Stimulated activated memory B cell treated with anti-CD40 and anti-IgM and Interleukin-4, amounts not matched to agents 10 μg/mL and 1 μg/mL and 100 μg/mL, for 72 hours (primary cell): ENCODE results near the gene SMG6.
A peak's percentile ranks its signal among the peaks of the same experiment; 100 is the strongest.

Experiments used
- ATAC-seq: fragments of 150-1000 bp; cut with Tn5 transposase; 2 replicates; pipeline ENCODE4 v1.10.0; 2021
- H3K27ac Mint-ChIP-seq: one replicate; pipeline ENCODE4 v1.8.0; 2022; ENCODE audit warnings: mild to moderate bottlenecking, mixed read lengths
- H3K27me3 Mint-ChIP-seq: one replicate; pipeline ENCODE4 v1.8.0; 2022; ENCODE audit warnings: mixed read lengths
- H3K36me3 Mint-ChIP-seq: one replicate; pipeline ENCODE4 v1.8.0; 2022; ENCODE audit warnings: mixed read lengths
- H3K4me1 Mint-ChIP-seq: one replicate; pipeline ENCODE4 v1.8.0; 2022; ENCODE audit warnings: mixed read lengths
- H3K4me3 Mint-ChIP-seq: one replicate; pipeline ENCODE4 v1.8.0; 2022; ENCODE audit warnings: mild to moderate bottlenecking, moderate library complexity, mixed read lengths
- H3K9me3 Mint-ChIP-seq: one replicate; pipeline ENCODE4 v1.8.0; 2022; ENCODE audit warnings: mixed read lengths

SMG6 gene

DNA sequence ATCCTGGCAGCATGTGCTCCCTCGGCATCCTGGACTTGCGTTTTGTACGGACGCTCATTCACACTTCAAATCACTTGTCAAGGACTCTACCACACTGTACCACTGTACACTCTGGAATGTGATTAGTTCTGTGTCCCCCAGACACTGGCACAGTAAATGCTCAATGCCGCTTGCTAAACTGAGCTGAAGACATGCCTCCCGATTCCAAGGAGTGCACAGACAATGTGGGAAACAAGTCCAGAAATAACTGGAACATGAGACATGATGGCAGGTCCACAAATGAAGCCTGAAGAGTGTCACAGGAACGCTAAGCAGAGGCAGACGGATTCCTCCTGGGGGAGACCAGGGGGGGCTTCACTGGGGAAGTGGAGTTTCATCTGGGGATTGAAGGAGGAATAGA lies 226.5 kb downstream of the SMG6 start:
- ATAC-seq, result no peak

DNA sequence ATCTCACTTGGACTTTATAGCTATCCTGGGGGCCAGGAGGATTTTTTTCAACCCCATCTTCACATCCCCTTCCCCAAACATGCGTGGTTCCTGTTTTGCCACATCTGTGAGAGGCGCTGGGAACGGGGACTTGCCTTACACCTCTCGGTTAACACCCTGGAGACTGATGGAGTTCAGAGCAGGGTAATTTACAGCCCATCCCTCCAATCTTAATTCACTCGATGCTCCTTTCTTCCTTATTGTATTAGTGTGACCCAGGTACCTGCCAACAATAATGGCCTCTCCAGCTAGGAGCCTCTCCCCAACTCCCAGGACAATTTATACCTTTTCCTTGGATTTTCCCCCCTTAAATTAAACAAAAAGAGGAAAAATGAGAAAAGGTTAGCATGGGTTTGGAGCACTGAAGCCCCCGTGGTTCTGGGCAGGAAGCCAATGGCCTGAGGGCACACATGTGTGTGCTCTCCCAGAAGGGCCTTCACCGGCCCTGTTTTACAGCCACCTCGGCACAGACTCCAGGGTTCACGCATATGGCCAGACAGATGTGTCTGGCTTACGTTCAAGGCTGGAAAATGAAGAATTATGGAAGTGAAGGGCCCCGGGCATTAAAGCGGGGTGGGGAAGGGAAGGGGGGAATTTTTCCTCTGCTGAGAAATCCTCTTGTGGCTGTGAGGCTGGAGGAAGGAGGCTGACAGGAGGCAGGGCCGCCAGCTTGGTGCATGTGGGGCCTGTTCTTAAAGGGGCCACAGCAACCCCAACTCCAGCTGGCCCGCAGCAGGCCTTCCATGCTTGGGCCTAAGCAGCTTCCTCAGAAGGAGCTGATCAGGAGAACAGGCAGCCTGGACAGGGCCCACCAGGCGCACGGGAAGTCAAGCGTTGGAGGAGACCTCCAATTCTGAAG lies 227.2 kb downstream of the SMG6 start:
- Mint-ChIP-seq H3K9me3 (no peaks in the 10 kb centered on the region), H3K27me3 (no peaks in the 10 kb centered on the region), H3K4me1 (peaks cover 31% of the 10 kb centered on the region), H3K36me3 (peaks cover 55% of the 10 kb centered on the region), H3K4me3 (no peak overlapping the region), H3K27ac (peak overlapping the region; percentile 47)
- no peak for ATAC-seq

More for the DNA sequence above, 226.5 kb downstream of the SMG6 start:
- H3K9me3 Mint-ChIP-seq, result no peaks in the 10 kb centered on the region
- peak overlapping the region; percentile 11 for H3K27ac Mint-ChIP-seq
- H3K36me3 Mint-ChIP-seq, result peaks cover 54% of the 10 kb centered on the region
- H3K4me3 Mint-ChIP-seq, result no peak overlapping the region
- H3K4me1 Mint-ChIP-seq, result peaks cover 24% of the 10 kb centered on the region
- H3K27me3 Mint-ChIP-seq, result no peaks in the 10 kb centered on the region

DNA sequence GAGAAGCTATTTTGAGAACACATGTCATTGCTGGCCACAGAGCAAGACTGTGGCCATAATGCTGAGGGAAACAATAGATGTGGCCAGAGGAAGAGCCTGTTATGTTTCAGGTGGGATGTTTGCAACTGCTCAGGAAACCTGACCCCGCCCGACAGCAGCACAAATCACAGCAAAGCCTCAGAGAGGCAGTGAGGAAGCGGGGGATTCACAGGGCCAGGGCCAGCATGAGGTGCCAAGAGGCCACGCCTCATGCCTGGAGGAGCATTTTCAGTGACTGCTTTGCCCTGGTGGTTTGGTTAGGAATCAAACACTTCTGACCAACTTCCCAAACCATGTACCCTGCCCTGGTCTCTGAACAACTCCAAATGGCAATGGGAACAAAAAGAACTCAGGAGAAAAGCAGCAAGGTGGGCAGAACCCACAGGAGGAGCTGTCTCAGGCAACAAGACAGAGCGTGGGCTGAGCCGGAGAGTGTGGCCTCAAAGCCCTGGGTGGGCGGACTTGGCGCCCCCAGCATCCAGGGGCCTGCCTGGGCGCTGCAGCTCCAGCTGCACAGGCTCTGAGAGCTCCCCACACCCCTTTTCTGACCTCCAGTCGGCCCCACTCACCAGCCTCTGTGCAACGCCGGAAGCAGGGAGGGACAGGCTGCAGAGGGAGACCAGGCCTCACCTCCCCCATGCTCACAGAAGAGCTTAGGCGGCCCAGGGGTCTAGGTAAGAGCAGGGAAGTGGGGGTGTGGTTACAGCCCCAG lies 228.1 kb downstream of the SMG6 start:
- Mint-ChIP-seq H3K27me3 (no peaks in the 10 kb centered on the region), H3K27ac (peak overlapping the region; percentile 47), H3K4me1 (peaks cover 39% of the 10 kb centered on the region), H3K36me3 (peaks cover 56% of the 10 kb centered on the region), H3K4me3 (no peak overlapping the region), H3K9me3 (no peaks in the 10 kb centered on the region)
- no peak for ATAC-seq

DNA sequence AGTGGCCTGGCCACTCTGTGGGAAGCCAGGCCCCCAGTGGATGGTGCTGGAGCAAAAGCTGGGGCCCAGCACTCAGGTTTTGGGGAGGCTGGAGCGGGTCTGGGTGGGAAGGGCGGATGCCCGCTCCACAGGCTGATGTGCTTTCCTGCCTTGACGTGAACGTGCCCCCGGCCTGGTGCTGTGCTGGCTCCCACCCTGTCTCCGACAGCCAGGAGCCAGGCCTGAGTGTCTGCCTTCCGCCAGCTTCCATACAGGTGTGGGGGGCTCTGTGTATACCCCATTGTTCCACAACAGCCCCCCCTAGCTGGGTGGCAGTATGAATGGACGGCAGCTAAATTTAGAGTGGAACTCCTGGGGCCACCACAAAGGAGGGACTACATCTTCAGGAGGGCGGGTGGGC lies 228.7 kb downstream of the SMG6 start:
- Mint-ChIP-seq H3K36me3 (peaks cover 56% of the 10 kb centered on the region), H3K9me3 (no peaks in the 10 kb centered on the region), H3K27me3 (no peaks in the 10 kb centered on the region)

DNA sequence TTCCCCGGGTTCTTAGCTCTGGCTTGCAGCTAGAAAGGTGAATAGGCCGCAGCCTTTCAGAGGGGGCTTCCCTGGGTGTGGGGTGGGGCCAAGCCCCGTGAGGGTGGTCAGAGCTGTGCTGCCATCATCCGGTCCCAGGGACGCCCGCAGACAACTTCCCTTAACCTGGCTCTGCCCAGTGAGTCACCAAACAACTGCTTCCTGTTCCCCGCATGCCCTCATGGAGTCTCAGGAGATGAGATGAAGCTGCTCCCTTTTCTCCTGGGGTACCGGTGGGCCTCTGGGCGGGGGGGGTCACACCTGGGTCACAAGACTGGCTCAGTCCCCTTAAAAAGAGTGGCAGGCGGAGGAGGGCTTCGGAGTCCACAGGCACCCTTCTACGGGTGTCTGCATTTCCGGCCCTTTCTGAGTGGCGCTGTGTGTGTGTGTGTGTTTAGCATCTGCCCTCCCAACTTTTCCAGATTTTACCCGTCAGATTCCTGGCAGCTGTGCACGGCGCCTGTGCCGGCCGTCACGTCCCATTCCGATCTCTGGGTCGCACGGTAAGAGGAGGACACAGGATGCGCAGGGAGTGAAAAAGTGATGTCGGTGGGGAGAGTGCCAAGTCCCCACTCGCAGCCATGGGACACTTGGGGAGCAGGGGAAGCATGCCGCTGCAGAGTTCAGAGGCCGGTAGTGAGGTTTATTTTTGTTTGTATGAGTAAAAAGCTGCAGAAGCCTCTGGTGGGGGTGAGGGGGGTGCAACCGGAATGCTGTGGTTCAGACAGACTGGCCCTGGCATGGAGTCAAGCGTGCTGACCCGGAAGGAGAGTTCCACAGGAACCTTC lies 231.9 kb downstream of the SMG6 start:
- peaks cover 59% of the 10 kb centered on the region for H3K4me1 Mint-ChIP-seq
- no peak for ATAC-seq
- H3K27ac Mint-ChIP-seq, result peak overlapping the region; percentile 92
- no peaks in the 10 kb centered on the region for H3K27me3 Mint-ChIP-seq
- H3K36me3 Mint-ChIP-seq, result peaks cover 45% of the 10 kb centered on the region
- peak overlapping the region; percentile 7 for H3K4me3 Mint-ChIP-seq
- H3K9me3 Mint-ChIP-seq, result no peaks in the 10 kb centered on the region

More for the DNA sequence above, 228.7 kb downstream of the SMG6 start:
- Mint-ChIP-seq H3K4me1 (peaks cover 45% of the 10 kb centered on the region), H3K4me3 (no peak overlapping the region), H3K27ac (no peak overlapping the region)
- no peak for ATAC-seq

DNA sequence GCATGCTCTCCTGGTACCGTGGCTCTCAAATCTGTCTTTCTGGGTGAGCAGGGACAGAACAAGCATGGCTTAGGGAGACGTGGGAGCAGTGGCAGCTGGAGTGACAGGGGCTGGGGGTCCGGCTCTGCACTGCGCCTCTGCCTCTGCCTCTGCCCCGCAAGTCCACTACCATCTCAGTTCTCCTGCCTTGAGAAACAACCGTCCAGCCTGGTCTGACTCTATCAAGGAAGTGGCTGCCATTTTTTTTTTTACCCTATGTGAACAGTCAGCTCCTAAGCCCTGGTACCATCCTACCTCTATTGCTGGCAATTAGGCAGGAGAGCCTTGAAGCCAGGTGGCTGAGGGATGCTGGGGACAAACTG lies 232.6 kb downstream of the SMG6 start:
- H3K36me3 Mint-ChIP-seq, result peaks cover 43% of the 10 kb centered on the region
- H3K9me3 Mint-ChIP-seq, result no peaks in the 10 kb centered on the region
- H3K27me3 Mint-ChIP-seq, result no peaks in the 10 kb centered on the region
- ATAC-seq, result no peak
- peak overlapping the region; percentile 7 for H3K4me3 Mint-ChIP-seq
- H3K4me1 Mint-ChIP-seq, result peaks cover 58% of the 10 kb centered on the region
- H3K27ac Mint-ChIP-seq, result peak overlapping the region; percentile 92

DNA sequence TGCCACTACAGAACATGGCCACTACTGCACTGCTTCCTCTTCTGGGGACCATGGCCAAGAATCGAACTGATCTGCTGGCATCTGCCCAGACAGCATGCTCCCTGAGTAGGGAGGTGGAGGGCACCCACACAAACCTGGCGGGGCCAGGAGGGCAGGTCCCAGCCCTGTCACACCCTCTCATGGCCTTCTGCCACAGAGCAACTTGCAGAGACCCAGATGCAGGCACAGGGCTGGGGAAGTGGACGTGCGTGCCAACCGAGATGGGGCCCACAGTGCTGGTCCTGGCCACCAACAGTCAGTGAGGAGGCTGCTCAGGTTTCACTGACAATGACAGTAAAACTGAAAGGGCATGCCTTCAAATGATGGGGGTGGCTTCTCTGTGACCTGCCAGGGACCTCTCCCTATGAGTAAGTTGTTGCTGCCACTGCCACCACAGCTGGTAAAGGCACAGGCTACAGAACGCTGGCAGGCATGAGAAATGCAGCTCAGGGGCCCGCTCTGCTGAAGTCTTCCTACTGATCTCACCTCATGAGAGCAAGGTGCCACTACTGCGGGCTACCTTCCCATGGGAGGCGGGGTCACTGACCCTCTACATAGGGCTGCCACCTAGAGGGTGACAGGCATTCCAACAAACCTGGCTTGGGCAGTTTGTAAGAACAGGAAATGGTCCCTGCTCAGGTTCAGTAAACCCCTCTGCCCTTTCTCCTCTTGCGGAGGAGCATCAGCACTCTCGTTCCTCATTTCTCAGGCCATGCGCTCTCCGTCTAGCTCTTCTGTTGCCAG lies 233.2 kb downstream of the SMG6 start:
- ATAC-seq, result peak; percentile 93
- peak overlapping the region; percentile 92 for H3K27ac Mint-ChIP-seq
- peaks cover 60% of the 10 kb centered on the region for H3K4me1 Mint-ChIP-seq
- peak overlapping the region; percentile 7 for H3K4me3 Mint-ChIP-seq
- H3K27me3 Mint-ChIP-seq, result no peaks in the 10 kb centered on the region
- H3K9me3 Mint-ChIP-seq, result no peaks in the 10 kb centered on the region
- H3K36me3 Mint-ChIP-seq, result peaks cover 49% of the 10 kb centered on the region

DNA sequence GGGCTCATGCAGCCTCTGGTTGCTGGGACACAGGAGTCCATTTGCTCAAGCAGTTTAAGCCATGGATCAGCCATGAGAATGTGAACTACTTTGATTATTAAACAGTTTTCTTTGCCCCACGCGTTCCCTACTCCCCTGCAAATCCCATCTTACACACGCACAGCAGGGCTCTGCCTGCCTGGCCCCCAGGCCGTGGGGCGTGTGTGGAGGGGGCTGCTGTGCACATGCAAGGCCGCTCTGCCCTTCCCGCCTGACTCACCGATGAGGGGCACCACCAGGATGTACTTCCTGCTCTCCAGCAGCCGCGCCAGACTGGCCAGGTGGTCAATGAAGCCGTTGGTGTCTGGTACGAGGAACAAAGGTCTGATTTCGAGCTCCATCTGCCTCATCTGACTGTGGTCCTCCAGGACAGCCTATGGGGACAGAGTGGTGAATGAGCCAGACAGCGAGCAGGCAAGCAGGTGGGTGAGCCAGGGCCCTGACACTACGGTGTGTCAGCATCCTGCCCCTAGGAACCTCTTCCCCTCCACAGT lies 235.0 kb downstream of the SMG6 start:
- no peak overlapping the region for H3K4me3 Mint-ChIP-seq
- H3K27me3 Mint-ChIP-seq, result no peaks in the 10 kb centered on the region
- ATAC-seq, result no peak
- no peaks in the 10 kb centered on the region for H3K9me3 Mint-ChIP-seq
- H3K36me3 Mint-ChIP-seq, result peaks cover 63% of the 10 kb centered on the region
- H3K27ac Mint-ChIP-seq, result peak overlapping the region; percentile 92
- peaks cover 75% of the 10 kb centered on the region for H3K4me1 Mint-ChIP-seq

DNA sequence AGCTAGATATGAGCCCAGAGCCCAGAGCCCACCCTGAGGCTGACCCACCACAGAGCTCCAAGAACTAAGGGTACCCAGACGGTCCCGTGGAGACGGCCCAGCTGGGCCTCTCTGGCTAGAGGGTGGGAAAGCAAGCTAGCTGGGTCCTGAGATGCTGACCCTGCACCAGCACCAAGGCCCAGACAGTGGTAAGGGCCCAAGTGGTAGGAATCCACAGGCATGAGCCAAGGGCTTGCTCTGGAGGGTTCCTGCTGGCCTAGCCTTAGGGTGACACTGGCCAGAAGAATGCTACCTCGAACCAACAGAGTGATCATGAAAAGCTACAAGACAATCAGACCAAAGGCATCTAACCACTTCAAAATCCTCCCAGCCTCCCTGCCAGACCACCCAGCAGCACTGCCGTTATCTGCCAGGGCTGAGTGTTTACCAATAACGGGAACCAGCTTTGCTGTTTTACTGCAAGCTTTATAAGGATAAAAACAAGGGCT lies 235.5 kb downstream of the SMG6 start:
- Mint-ChIP-seq H3K4me3 (no peak overlapping the region), H3K4me1 (peaks cover 79% of the 10 kb centered on the region), H3K9me3 (no peaks in the 10 kb centered on the region), H3K27me3 (no peaks in the 10 kb centered on the region), H3K36me3 (peaks cover 66% of the 10 kb centered on the region), H3K27ac (no peak overlapping the region)
- no peak for ATAC-seq

DNA sequence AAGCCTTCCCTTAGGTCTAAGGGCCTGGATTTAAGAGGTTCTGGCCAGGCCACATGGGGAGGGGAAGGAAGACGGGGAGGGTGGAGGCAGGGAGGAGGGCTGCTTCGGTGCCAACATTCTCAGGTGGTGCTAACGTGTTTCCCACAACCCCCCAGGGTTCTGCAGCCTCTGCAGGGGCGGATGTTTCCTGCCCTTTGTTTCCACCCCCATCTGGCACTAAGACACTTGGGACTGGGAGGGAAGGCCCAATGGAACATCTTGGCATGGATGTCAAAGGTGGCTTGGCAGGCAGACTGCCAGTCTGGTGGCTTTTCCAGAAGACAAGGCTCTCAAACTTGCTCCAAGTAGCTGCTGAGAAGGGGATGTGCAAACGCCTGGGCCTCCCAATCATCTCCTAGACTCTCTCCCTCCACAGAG lies 236.0 kb downstream of the SMG6 start:
- Mint-ChIP-seq H3K27ac (no peak overlapping the region), H3K27me3 (no peaks in the 10 kb centered on the region), H3K9me3 (no peaks in the 10 kb centered on the region), H3K4me3 (no peak overlapping the region), H3K36me3 (peaks cover 69% of the 10 kb centered on the region), H3K4me1 (peaks cover 79% of the 10 kb centered on the region)
- no peak for ATAC-seq

DNA sequence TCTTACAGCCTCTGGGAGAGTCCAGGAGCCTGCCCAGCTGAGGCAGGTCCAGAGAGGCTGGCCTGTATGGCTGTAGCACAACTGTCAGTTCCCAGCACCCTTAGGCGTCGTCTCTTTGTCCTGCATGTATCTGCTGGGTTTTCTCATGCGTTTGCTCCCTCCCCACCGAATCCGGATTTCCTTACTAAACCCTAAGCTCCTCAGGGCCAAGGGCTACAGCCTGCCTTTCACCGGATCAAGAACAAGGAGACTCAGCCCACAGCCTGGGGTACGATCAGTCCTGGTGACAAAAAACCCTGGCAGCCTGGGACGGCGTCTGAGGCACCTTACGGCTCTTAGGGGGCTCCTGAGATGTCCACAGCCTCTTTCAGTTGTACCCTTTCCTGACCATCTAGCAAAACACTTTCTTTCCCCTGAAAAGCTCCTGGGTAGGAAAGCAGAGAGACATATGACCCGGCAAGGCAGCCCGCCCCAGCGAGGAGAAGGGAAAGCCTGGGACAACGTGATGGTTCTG lies 236.5 kb downstream of the SMG6 start:
- no peak overlapping the region for H3K4me3 Mint-ChIP-seq
- no peaks in the 10 kb centered on the region for H3K9me3 Mint-ChIP-seq
- no peaks in the 10 kb centered on the region for H3K27me3 Mint-ChIP-seq
- H3K27ac Mint-ChIP-seq, result no peak overlapping the region
- peaks cover 77% of the 10 kb centered on the region for H3K4me1 Mint-ChIP-seq
- peaks cover 69% of the 10 kb centered on the region for H3K36me3 Mint-ChIP-seq
- no peak for ATAC-seq

DNA sequence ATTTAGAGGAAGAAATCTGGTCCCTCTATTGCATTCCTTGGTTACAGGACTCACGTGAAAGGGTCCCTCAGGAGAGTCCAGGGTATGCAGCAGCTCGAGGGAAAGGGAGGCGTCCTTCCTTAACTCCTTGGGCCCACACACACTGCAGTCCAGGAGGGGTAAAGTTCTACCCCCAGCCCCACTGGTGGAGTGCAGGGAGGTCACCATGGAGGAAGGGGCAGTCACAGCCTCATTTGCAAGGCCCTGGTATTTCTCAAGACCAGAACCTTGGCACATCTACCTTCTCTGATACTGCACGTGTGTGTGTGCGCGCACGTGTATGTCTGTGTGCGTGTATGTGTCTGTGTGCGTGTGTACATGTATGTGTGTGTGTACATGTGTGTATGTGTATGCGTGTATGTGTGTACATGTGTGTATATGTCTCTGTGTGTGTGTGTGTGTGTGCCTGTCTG lies 237.6 kb downstream of the SMG6 start:
- H3K27me3 Mint-ChIP-seq, result no peaks in the 10 kb centered on the region
- no peaks in the 10 kb centered on the region for H3K9me3 Mint-ChIP-seq
- H3K36me3 Mint-ChIP-seq, result peaks cover 71% of the 10 kb centered on the region
- ATAC-seq, result no peak
- H3K4me3 Mint-ChIP-seq, result no peak overlapping the region
- H3K27ac Mint-ChIP-seq, result no peak overlapping the region
- H3K4me1 Mint-ChIP-seq, result peaks cover 66% of the 10 kb centered on the region

DNA sequence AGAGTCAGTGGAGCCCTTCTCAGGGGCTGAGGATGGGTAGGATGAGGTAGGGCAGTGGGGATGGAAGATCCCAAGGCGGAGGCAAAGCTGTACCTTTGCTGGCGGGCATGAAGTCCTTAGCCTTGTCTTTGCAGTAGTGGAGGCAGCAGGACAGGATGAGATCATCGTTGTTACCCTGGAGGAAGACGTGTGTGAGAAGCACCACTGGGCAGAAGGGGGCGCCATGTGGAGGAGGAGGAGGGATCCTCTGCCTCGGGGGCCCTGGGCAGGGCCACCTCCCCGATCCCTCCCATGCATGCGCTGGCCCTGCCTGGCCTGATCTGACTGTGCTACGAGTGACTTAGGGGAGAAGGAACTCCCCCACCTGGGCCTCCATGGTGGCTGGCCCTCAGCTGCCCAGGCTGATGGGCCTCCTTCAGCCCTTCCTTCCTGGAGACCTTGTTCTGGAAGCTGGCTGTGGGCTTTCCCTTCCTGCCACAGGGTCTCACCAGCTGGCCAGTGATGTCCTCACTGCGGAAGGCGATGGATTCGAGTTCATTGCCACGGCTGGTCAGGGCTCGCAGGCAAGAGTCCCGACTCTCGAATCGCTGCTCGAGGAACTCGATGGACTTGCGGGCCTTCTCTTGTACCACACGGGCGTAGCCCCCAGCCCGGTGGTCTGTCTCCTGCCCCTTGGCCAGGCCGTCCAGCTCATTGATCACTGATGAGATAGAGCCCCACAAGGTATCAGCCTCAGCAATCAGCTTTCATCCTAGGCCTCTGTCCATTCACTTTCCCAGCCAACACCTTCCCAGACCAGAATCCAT lies 238.4 kb downstream of the SMG6 start:
- Mint-ChIP-seq H3K9me3 (no peaks in the 10 kb centered on the region), H3K4me3 (peak overlapping the region; percentile 56)
- peak; percentile 36 for ATAC-seq

More for the DNA sequence above, 238.4 kb downstream of the SMG6 start:
- peaks cover 78% of the 10 kb centered on the region for H3K36me3 Mint-ChIP-seq
- peaks cover 64% of the 10 kb centered on the region for H3K4me1 Mint-ChIP-seq
- peak overlapping the region; percentile 84 for H3K27ac Mint-ChIP-seq
- H3K27me3 Mint-ChIP-seq, result peaks cover 7% of the 10 kb centered on the region
